VCaP (cell line): Measurements from ENCODE around the gene NKX1-2.

Experiments
- H3K27ac ChIP-seq: fragments of 450-650 bp; 2 replicates; pipeline ENCODE4 v1.5.1; 2017
- CTCF ChIP-seq: fragments of 450-650 bp; conservative IDR thresholded peaks from 2 replicates; pipeline ENCODE4 v1.5.1; 2017; ENCODE audit warnings: mild to moderate bottlenecking, moderate library complexity

The NKX1-2 gene

GRCh38 chr10:124465777-124466488, 16.1 kb upstream of the NKX1-2 start:
- no peak overlapping the region for H3K27ac ChIP-seq
- no peak for TF ChIP-seq CTCF

- TF ChIP-seq CTCF: no peak
- no peak overlapping the region for H3K27ac ChIP-seq
Observed at GRCh38 chr10:124465003-124465776, 15.4 kb upstream of the NKX1-2 start.

GRCh38 chr10:124464028-124464965, 14.5 kb upstream of the NKX1-2 start:
- no peak for TF ChIP-seq CTCF
- no peak overlapping the region for H3K27ac ChIP-seq

GRCh38 chr10:124462348-124462695, 12.5 kb upstream of the NKX1-2 start:
- no peak for TF ChIP-seq CTCF
- peak overlapping the region; percentile 67 for H3K27ac ChIP-seq

DNA sequence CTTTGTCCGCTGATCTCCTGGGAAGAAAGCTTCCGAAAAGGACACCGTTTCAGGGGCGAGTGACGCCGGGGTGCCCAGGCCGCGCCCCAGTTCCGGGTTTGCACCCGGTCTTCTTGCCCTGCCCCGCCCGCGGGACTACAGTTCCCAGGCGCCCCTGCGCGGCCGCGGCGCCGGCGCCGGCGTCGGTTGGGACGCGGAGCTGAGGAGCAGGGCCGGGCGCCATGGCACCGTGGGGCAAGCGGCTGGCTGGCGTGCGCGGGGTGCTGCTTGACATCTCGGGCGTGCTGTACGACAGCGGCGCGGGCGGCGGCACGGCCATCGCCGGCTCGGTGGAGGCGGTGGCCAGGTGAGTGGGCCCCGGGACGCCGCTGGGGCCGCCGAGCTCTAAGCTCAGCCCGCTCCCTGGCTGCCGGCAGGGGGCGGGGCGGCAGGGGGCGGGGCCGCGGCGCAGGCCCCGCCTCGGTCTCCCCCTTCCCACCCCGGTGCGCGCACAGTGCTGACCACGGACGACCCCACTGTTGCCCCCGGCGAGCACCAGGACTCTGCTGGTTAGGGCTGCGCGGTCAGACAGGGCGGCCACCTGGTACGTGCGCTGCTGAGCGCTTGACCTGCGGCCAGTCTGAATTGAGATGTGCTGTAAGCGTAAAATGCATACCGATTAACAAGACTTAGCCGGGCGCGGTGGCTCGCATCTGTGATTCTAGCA, 12.0 kb upstream of the NKX1-2 start, which contains the start of gene LHPP:
TSS of gene LHPP (plus strand) at position 182 of the 706 bp plus-strand sequence. CDS start at position 222, 40 bp downstream.
- H3K27ac ChIP-seq: peak within 1 kb of the TSS; percentile 67
- peak; percentile 27 for TF ChIP-seq CTCF

DNA sequence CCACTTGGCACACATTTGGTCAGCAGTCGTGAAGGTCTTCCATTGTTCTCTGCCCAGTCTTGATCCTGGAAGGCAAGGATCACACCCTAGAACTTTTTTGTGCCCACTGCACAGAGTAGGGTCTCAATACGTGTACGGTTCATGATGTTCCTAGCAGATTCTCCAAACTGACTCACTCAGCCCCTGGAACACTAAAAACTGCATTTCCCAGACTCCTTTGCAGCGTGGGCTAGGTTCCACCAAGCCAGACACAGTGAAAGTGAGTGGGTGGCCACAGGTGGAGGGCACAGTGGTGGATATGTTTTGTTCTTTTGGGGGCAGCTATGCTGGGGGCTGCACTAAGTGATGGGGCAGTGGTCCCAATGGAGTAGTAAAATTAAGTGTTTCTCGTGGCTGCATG, 10.3 kb upstream of the NKX1-2 start:
- no peak for TF ChIP-seq CTCF
- no peak overlapping the region for H3K27ac ChIP-seq
